Esophagus muscularis mucosa (tissue), 4 donors: ENCODE measurements around the gene ST8SIA2.

Experiments
- EP300 ChIP-seq: sonication (generic); formaldehyde crosslinking; IDR thresholded peaks from one replicate; pipeline ENCODE4 v1.6.1; 2017; ENCODE audit warnings: antibody characterized with exemption
- POLR2AphosphoS5 ChIP-seq, 2 donors: sonication (generic); formaldehyde crosslinking; IDR thresholded peaks; one replicate each; pipeline ENCODE4 v1.6.1; 2017; ENCODE audit warnings: antibody characterized with exemption in 2 of 2
- TF ChIP-seq, protein P1 (sequence below), 3 experiments: fragments of 200-600 bp in 2 of 3; fragments of 450-650 bp in 1 of 3; sonication (generic) in 2 of 3; IDR thresholded peaks; one replicate each; pipeline ENCODE4 v1.5.1; 2017 to 2019; ENCODE audit warnings: antibody characterized with exemption in 3 of 3, mild to moderate bottlenecking in 2 of 3, moderate library complexity in 1 of 3

DNA sequence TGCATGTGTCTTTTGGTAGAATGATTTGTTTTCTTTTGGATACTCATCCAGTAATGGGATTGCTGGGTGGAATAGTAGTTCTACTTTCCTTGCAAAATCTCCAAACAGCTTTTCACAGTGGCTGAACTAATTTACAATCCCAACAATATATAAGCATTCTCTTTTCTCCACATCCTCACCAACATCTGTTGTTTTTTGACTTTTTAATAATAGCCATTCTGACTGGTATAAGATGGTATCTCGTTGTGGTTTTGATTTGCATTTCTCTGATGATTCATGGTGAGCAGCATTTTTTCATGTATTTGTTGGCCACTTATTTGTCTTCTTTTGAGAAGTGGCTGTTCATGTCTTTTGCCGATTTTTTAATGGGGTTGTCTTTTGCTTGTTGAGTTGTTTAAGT is 55.8 kb downstream of the ST8SIA2 start:
- TF ChIP-seq, protein P1, sequence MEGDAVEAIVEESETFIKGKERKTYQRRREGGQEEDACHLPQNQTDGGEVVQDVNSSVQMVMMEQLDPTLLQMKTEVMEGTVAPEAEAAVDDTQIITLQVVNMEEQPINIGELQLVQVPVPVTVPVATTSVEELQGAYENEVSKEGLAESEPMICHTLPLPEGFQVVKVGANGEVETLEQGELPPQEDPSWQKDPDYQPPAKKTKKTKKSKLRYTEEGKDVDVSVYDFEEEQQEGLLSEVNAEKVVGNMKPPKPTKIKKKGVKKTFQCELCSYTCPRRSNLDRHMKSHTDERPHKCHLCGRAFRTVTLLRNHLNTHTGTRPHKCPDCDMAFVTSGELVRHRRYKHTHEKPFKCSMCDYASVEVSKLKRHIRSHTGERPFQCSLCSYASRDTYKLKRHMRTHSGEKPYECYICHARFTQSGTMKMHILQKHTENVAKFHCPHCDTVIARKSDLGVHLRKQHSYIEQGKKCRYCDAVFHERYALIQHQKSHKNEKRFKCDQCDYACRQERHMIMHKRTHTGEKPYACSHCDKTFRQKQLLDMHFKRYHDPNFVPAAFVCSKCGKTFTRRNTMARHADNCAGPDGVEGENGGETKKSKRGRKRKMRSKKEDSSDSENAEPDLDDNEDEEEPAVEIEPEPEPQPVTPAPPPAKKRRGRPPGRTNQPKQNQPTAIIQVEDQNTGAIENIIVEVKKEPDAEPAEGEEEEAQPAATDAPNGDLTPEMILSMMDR (IDR thresholded peaks at IDR 0.05), result no peak
- TF ChIP-seq EP300 (no peak), POLR2AphosphoS5 (IDR thresholded peaks at IDR 0.05) (no peak)
